GM18499 (cell line): Measurements from ENCODE around the gene DUSP11.
"Not testable (repeated sequence)": the region's sequence is repeated elsewhere in the genome, so short reads cannot be mapped to it uniquely, and the experiment has no call there.

Source experiments
- ATAC-seq: cut with Tn5 transposase; IDR thresholded peaks from one replicate; pipeline ENCODE4 v1.9.1; 2021; ENCODE audit warnings: moderate number of reproducible peaks; ENCODE audit not compliant: insufficient read depth, unreplicated experiment

DUSP11 gene

GRCh38 chr2:73776869-73777519 is 2.9 kb downstream of the DUSP11 start:
- ATAC-seq = no peak

GRCh38 chr2:73776381-73776780 is 3.5 kb downstream of the DUSP11 start:
- ATAC-seq = no peak

GRCh38 chr2:73772819-73773218 is 7.1 kb downstream of the DUSP11 start:
- no peak for ATAC-seq

GRCh38 chr2:73770725-73771124 is 9.2 kb downstream of the DUSP11 start:
- no peak for ATAC-seq

GRCh38 chr2:73766994-73767393 is 12.9 kb downstream of the DUSP11 start:
- ATAC-seq = no peak

- no peak for ATAC-seq
These were observed 13.6 kb downstream of the DUSP11 start for GRCh38 chr2:73766349-73766748.

GRCh38 chr2:73764945-73765344 is 15.0 kb downstream of the DUSP11 start:
- no peak for ATAC-seq

GRCh38 chr2:73762571-73762970 is 17.3 kb downstream of the DUSP11 start:
- no peak for ATAC-seq

- ATAC-seq = no peak
These were observed 20.0 kb downstream of the DUSP11 start for GRCh38 chr2:73759904-73760303.

GRCh38 chr2:73759285-73759764 is 20.6 kb downstream of the DUSP11 start:
- no peak for ATAC-seq

GRCh38 chr2:73754332-73754731 is 25.6 kb downstream of the DUSP11 start:
- ATAC-seq = not testable (repeated sequence)

GRCh38 chr2:73749314-73749713 is 30.6 kb downstream of the DUSP11 start:
- no peak for ATAC-seq

- no peak for ATAC-seq
These were observed 33.1 kb downstream of the DUSP11 start for GRCh38 chr2:73746877-73747208.

GRCh38 chr2:73746015-73746876 is 33.7 kb downstream of the DUSP11 start:
- no peak for ATAC-seq

- ATAC-seq = no peak
These were observed 39.1 kb downstream of the DUSP11 start for GRCh38 chr2:73740767-73741166.

GRCh38 chr2:73739101-73739500 is 40.8 kb downstream of the DUSP11 start:
- ATAC-seq = no peak

GRCh38 chr2:73736855-73737779 is 42.8 kb downstream of the DUSP11 start, which contains the start of gene TPRKB:
TPRKB (minus strand) TSS chr2:73737345; CDS start chr2:73734569, 2,776 bp downstream.
- peak; percentile 89 for ATAC-seq

GRCh38 chr2:73736378-73736777 is 43.5 kb downstream of the DUSP11 start:
- ATAC-seq = no peak

GRCh38 chr2:73730810-73731209 is 49.1 kb downstream of the DUSP11 start:
- ATAC-seq = no peak

GRCh38 chr2:73728711-73729110 is 51.2 kb downstream of the DUSP11 start:
- no peak for ATAC-seq

- no peak for ATAC-seq
These were observed 51.9 kb downstream of the DUSP11 start for GRCh38 chr2:73728043-73728442.
